HG02870 (cell line): ENCODE data around the gene PLS1.
"Not testable (repeated sequence)": the region's sequence is repeated elsewhere in the genome, so short reads cannot be mapped to it uniquely, and the experiment has no call there.

Source experiments
- ATAC-seq: cut with Tn5 transposase; IDR thresholded peaks from one replicate; pipeline ENCODE4 v1.9.1; 2021; ENCODE audit warnings: mild to moderate bottlenecking, moderate library complexity; ENCODE audit not compliant: unreplicated experiment

Gene PLS1

DNA sequence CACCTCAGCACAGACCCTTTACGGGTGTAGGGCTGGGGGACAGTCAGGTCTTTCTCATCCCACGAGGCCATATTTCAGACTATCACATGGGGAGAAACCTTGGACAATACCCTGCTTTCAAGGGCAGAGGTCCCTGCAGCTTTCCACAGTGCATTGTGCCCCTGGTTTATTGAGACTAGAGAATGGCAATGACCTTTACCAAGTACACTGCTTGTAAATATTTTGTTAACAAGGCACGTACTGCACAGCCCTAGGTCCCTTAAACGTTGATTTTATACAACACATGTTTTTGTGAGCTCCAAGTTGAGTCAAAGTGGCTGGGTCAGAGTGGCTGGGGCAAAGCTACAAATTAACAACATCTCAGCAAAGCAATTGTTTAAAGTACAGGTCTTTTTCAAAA lies 156.4 kb downstream of the PLS1 start:
- ATAC-seq, result not testable (repeated sequence)

DNA sequence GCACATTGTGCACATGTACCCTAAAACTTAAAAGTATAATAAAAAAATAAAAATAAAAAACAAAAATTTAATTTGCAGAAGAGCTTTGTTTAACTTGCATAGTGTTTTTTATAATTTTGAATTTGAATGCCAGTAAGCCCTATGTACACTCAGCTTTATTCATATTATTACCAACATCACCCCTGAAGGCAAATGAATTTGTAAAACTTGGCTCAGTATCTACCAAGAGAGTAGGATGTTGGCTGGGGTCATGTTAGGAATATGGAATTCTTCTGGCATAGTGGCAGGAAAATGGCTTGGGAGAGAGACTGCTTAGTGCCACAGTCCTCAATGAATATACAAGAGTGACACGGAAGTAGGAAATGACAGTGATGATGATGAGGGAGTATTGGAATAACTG lies 158.3 kb downstream of the PLS1 start:
- ATAC-seq, result no peak
